ENCODE measurements around the gene MAP3K5. TPM values are rescaled to one million over a fixed set of nuclear protein-coding genes. Genes with fewer than 3 reads are reported as not detected.

The MAP3K5 gene
- total RNA-seq, 1 donor from 2014 or later, result 1.7 TPM

DNA sequence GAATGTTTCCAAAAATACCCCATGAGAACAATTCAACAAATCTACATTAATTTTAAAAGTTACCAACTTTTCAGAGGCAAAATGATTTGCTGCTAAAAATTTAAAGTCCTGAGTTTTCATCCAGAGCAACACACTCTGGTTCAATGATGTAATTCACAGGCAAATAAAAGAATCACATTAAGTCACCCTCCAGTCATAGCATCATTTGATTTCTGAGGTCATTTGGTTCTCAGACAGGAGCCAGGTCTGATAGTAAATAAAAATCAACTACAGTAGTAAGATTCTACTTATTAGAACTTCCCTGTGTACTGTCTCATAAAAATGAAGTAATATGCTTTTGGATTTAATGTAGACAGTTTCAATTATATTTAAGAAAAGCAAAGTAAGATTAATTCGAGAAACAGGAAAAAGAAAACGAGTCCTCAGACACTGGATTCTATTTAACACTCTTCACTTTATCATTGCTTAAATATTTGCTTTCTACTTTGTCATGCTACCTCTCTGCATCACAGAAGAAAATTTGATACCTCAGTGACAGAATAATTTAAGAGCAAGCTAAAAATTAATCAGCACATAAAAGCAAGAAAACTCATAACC is 267.8 kb downstream of the MAP3K5 start:
- Mint-ChIP-seq H3K36me3 (ENCODE audit: low read depth, unreplicated experiment) (no peaks in the 10 kb centered on the region), H3K27ac (ENCODE audit: unreplicated experiment) (no peak overlapping the region), H3K4me3 (ENCODE audit: unreplicated experiment) (no peak overlapping the region), H3K27me3 (ENCODE audit: low read depth, unreplicated experiment) (no peaks in the 10 kb centered on the region), H3K9me3 (ENCODE audit: unreplicated experiment) (no peaks in the 10 kb centered on the region), H3K4me1 (ENCODE audit: low read depth, unreplicated experiment) (peaks cover 23% of the 10 kb centered on the region)
- no peaks in the 10 kb centered on the region for H3K36me3 ChIP-seq (ENCODE audit: insufficient read depth, low read length)
- no peak for FAIRE-seq
- no peaks in the 10 kb centered on the region for H4K20me1 ChIP-seq (ENCODE audit: insufficient read depth, low read length)
- H3K9ac ChIP-seq (ENCODE audit: low read length), result no peak overlapping the region
- H3K4me3 ChIP-seq (ENCODE audit: insufficient read depth, low read depth, low read length), result no peak overlapping the region
- peaks cover 3% of the 10 kb centered on the region for H3K27me3 ChIP-seq (ENCODE audit: insufficient read depth, low read length)
- DNase-seq (ENCODE audit: low read depth), result no peak
- TF ChIP-seq, protein P1, sequence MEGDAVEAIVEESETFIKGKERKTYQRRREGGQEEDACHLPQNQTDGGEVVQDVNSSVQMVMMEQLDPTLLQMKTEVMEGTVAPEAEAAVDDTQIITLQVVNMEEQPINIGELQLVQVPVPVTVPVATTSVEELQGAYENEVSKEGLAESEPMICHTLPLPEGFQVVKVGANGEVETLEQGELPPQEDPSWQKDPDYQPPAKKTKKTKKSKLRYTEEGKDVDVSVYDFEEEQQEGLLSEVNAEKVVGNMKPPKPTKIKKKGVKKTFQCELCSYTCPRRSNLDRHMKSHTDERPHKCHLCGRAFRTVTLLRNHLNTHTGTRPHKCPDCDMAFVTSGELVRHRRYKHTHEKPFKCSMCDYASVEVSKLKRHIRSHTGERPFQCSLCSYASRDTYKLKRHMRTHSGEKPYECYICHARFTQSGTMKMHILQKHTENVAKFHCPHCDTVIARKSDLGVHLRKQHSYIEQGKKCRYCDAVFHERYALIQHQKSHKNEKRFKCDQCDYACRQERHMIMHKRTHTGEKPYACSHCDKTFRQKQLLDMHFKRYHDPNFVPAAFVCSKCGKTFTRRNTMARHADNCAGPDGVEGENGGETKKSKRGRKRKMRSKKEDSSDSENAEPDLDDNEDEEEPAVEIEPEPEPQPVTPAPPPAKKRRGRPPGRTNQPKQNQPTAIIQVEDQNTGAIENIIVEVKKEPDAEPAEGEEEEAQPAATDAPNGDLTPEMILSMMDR (IDR thresholded peaks at IDR 0.05; ENCODE audit: insufficient read depth, low read depth, low read length), result no peak
- TF ChIP-seq EZH2 (IDR thresholded peaks at IDR 0.05; ENCODE audit: insufficient read depth, low read length), result no peak
- no peaks in the 10 kb centered on the region for H3K4me1 ChIP-seq (ENCODE audit: insufficient read depth, low read length)
- no peak overlapping the region for H3K27ac ChIP-seq (ENCODE audit: low read depth, low read length)
- H2AFZ ChIP-seq (ENCODE audit: low read depth, low read length), result no peak overlapping the region
- H3K79me2 ChIP-seq (ENCODE audit: insufficient read depth, low read length), result no peaks in the 10 kb centered on the region
- no peaks in the 10 kb centered on the region for H3K9me3 ChIP-seq (ENCODE audit: insufficient read depth, low read depth, low read length)
- H3K4me2 ChIP-seq (ENCODE audit: low read length), result no peak overlapping the region

DNA sequence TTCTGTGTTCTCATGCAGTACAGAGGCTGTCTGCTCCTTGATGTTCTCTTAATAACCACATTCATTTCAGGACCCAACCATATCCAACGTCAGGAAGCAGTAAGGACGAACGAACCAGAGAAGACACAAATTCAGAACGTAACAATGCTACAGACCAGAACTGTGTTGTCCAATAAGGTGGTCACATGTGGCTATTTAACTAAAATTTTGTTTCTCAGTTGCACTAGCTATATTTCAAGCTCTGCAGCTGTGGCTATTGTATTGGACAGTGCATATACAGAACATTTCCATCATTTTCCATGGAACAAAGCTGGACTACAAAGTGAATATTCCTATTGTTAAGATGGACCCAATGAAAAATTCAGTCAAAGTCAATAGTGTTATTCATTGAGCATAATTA is 269.1 kb downstream of the MAP3K5 start:
- H3K36me3 ChIP-seq (ENCODE audit: insufficient read depth, low read length), result no peaks in the 10 kb centered on the region
- FAIRE-seq (no peak), DNase-seq (ENCODE audit: low read depth) (no peak)
- peaks cover 3% of the 10 kb centered on the region for H3K27me3 ChIP-seq (ENCODE audit: insufficient read depth, low read length)
- no peaks in the 10 kb centered on the region for H3K9me3 ChIP-seq (ENCODE audit: insufficient read depth, low read depth, low read length)
- Mint-ChIP-seq H3K4me1 (ENCODE audit: low read depth, unreplicated experiment) (peaks cover 20% of the 10 kb centered on the region), H3K4me3 (ENCODE audit: unreplicated experiment) (no peak overlapping the region), H3K27ac (ENCODE audit: unreplicated experiment) (no peak overlapping the region), H3K36me3 (ENCODE audit: low read depth, unreplicated experiment) (no peaks in the 10 kb centered on the region), H3K27me3 (ENCODE audit: low read depth, unreplicated experiment) (no peaks in the 10 kb centered on the region), H3K9me3 (ENCODE audit: unreplicated experiment) (no peaks in the 10 kb centered on the region)
- no peak overlapping the region for H2AFZ ChIP-seq (ENCODE audit: low read depth, low read length)
- H4K20me1 ChIP-seq (ENCODE audit: insufficient read depth, low read length), result no peaks in the 10 kb centered on the region
- no peaks in the 10 kb centered on the region for H3K4me1 ChIP-seq (ENCODE audit: insufficient read depth, low read length)
- H3K79me2 ChIP-seq (ENCODE audit: insufficient read depth, low read length), result no peaks in the 10 kb centered on the region
- no peak overlapping the region for H3K9ac ChIP-seq (ENCODE audit: low read length)
- TF ChIP-seq, protein P1 (IDR thresholded peaks at IDR 0.05; ENCODE audit: insufficient read depth, low read depth, low read length), result no peak
- no peak for TF ChIP-seq EZH2 (IDR thresholded peaks at IDR 0.05; ENCODE audit: insufficient read depth, low read length)
- H3K4me2 ChIP-seq (ENCODE audit: low read length), result no peak overlapping the region
- no peak overlapping the region for H3K4me3 ChIP-seq (ENCODE audit: insufficient read depth, low read depth, low read length)
- no peak overlapping the region for H3K27ac ChIP-seq (ENCODE audit: low read depth, low read length)

GRCh38 chr6:136522636-136523035 is 269.6 kb downstream of the MAP3K5 start:
- peaks cover 3% of the 10 kb centered on the region for H3K27me3 ChIP-seq (ENCODE audit: insufficient read depth, low read length)
- H3K9me3 Mint-ChIP-seq (ENCODE audit: unreplicated experiment), result no peaks in the 10 kb centered on the region
- no peaks in the 10 kb centered on the region for H4K20me1 ChIP-seq (ENCODE audit: insufficient read depth, low read length)
- H3K36me3 Mint-ChIP-seq (ENCODE audit: low read depth, unreplicated experiment), result no peaks in the 10 kb centered on the region
- no peak overlapping the region for H3K4me2 ChIP-seq (ENCODE audit: low read length)
- H3K4me1 Mint-ChIP-seq (ENCODE audit: low read depth, unreplicated experiment), result peaks cover 17% of the 10 kb centered on the region
- H3K27ac ChIP-seq (ENCODE audit: low read depth, low read length), result no peak overlapping the region
- H3K79me2 ChIP-seq (ENCODE audit: insufficient read depth, low read length), result no peaks in the 10 kb centered on the region
- H3K4me3 ChIP-seq (ENCODE audit: insufficient read depth, low read depth, low read length), result no peak overlapping the region
- TF ChIP-seq, protein P1 (IDR thresholded peaks at IDR 0.05; ENCODE audit: insufficient read depth, low read depth, low read length), result no peak
- no peak for TF ChIP-seq EZH2 (IDR thresholded peaks at IDR 0.05; ENCODE audit: insufficient read depth, low read length)
- no peak overlapping the region for H3K27ac Mint-ChIP-seq (ENCODE audit: unreplicated experiment)
- no peak overlapping the region for H3K4me3 Mint-ChIP-seq (ENCODE audit: unreplicated experiment)
- H3K27me3 Mint-ChIP-seq (ENCODE audit: low read depth, unreplicated experiment), result no peaks in the 10 kb centered on the region
- no peak overlapping the region for H2AFZ ChIP-seq (ENCODE audit: low read depth, low read length)
- no peaks in the 10 kb centered on the region for H3K4me1 ChIP-seq (ENCODE audit: insufficient read depth, low read length)
- FAIRE-seq (no peak), DNase-seq (ENCODE audit: low read depth) (no peak)
- no peaks in the 10 kb centered on the region for H3K9me3 ChIP-seq (ENCODE audit: insufficient read depth, low read depth, low read length)
- no peak overlapping the region for H3K9ac ChIP-seq (ENCODE audit: low read length)
- no peaks in the 10 kb centered on the region for H3K36me3 ChIP-seq (ENCODE audit: insufficient read depth, low read length)
